ENCODE measurements around the gene ATG2A. TPM values are rescaled to one million over a fixed set of nuclear protein-coding genes. Genes with fewer than 3 reads are reported as not detected.
A peak's percentile ranks its signal among the peaks of the same experiment; 100 is the strongest.

Gene ATG2A
- total and polyA plus RNA-seq, 9 of the 15 experiments (the other 6 are each of a cell fraction or from before 2014, with no cell fraction given) = 0.25 to 45.9 (median 5.2) TPM

DNA sequence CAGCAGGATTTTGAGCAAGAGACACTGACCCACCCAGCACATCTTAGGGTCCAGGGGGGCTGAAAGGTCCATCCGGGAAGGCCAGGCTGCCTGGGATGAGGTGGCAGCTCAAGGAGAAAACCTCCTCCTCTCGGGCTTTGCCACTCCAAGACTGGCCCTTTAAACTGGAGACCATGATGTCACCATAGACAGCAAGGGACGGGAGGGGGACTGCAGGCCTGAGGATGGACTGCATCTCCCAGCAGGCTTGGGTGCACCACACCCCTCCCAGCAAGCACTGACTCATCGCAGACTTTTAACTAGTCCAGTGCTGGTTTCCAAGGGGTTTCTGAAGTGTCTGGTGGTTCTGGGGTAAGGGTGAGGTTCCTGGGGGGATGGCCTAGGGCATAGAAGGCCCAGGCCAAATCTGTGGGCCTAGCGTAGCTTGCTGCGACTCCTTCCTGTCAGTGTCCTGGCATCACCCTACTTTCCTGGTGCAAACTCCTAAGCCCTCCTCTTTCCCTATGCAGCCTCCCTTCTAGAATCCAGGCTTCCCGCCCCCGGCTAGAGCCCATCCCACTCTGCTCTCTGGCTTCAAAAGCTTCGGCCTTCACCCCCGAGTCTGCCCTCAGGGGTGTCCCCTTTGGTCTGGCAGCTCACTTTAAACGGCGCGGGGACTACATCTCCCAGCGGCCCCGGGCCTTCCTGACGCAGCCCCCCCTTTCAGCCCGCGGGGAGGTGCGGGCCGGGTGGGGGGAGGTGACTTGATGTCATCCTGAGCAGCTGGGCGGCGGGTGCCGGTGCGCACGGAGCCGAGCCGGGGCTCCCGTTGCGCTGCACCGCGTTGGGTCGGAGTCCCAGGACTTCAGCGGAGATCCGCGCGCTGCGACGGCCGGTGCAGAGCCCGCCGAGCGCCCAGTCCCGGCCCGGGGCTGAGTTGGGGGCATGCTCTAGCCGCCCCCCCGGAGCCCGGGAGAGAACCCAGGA, 7.2 kb upstream of the ATG2A start, which contains the start of gene PPP2R5B (continued):
- TF ChIP-seq GABPA (tag; conservative IDR thresholded peaks at IDR 0.05; ENCODE audit: low read depth) (peak; percentile 84), RBM25 (IDR thresholded peaks at IDR 0.05; ENCODE audit: low read depth, low read length, severe bottlenecking) (no peak), ETV5 (CRISPR knock-in tag; IDR thresholded peaks at IDR 0.05; ENCODE audit: low read depth) (peak; percentile 39; the same call in 1 of the 2 replicates), NCOA1 (IDR thresholded peaks at IDR 0.05; ENCODE audit: low read depth) (no peak), CEBPB (tag; IDR thresholded peaks at IDR 0.05) (no peak), RFX1 (IDR thresholded peaks at IDR 0.05) (no peak), NFATC3 (IDR thresholded peaks at IDR 0.05) (no peak), CBFB (CRISPR knock-in tag; IDR thresholded peaks at IDR 0.05) (no peak), MYBL2 (IDR thresholded peaks at IDR 0.05; ENCODE audit: low read depth) (no peak), MYBL2 (CRISPR knock-in tag; IDR thresholded peaks at IDR 0.05; ENCODE audit: borderline replicate concordance) (no peak), TCF3 (CRISPR knock-in tag; IDR thresholded peaks at IDR 0.05) (no peak; the same call in none of the 2 replicates), TARDBP (IDR thresholded peaks at IDR 0.05) (no peak), MTA3 (IDR thresholded peaks at IDR 0.05; ENCODE audit: borderline replicate concordance) (peak; percentile 50), FIP1L1 (IDR thresholded peaks at IDR 0.05; ENCODE audit: low read depth, low read length, poor library complexity, severe bottlenecking) (peak; percentile 76), TAF15 (IDR thresholded peaks at IDR 0.05; ENCODE audit: low read depth, low read length) (no peak), ZNF316 (IDR thresholded peaks at IDR 0.05) (peak; percentile 43; the same call in 1 of the 2 replicates), SMARCE1 (IDR thresholded peaks at IDR 0.05) (peak; percentile 43), NFIC (IDR thresholded peaks at IDR 0.05) (no peak), BCL6 (CRISPR knock-in tag; IDR thresholded peaks at IDR 0.05) (no peak)
- TF ChIP-seq, protein P1, sequence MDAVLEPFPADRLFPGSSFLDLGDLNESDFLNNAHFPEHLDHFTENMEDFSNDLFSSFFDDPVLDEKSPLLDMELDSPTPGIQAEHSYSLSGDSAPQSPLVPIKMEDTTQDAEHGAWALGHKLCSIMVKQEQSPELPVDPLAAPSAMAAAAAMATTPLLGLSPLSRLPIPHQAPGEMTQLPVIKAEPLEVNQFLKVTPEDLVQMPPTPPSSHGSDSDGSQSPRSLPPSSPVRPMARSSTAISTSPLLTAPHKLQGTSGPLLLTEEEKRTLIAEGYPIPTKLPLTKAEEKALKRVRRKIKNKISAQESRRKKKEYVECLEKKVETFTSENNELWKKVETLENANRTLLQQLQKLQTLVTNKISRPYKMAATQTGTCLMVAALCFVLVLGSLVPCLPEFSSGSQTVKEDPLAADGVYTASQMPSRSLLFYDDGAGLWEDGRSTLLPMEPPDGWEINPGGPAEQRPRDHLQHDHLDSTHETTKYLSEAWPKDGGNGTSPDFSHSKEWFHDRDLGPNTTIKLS (IDR thresholded peaks at IDR 0.05; ENCODE audit: borderline replicate concordance, low read depth) = peak; percentile 89; the same call in 1 of the 2 replicates
- TF ChIP-seq, protein P2, sequence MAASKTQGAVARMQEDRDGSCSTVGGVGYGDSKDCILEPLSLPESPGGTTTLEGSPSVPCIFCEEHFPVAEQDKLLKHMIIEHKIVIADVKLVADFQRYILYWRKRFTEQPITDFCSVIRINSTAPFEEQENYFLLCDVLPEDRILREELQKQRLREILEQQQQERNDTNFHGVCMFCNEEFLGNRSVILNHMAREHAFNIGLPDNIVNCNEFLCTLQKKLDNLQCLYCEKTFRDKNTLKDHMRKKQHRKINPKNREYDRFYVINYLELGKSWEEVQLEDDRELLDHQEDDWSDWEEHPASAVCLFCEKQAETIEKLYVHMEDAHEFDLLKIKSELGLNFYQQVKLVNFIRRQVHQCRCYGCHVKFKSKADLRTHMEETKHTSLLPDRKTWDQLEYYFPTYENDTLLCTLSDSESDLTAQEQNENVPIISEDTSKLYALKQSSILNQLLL (CRISPR knock-in tag; IDR thresholded peaks at IDR 0.05; ENCODE audit: borderline replicate concordance) = no peak
- TF ChIP-seq, protein P3, sequence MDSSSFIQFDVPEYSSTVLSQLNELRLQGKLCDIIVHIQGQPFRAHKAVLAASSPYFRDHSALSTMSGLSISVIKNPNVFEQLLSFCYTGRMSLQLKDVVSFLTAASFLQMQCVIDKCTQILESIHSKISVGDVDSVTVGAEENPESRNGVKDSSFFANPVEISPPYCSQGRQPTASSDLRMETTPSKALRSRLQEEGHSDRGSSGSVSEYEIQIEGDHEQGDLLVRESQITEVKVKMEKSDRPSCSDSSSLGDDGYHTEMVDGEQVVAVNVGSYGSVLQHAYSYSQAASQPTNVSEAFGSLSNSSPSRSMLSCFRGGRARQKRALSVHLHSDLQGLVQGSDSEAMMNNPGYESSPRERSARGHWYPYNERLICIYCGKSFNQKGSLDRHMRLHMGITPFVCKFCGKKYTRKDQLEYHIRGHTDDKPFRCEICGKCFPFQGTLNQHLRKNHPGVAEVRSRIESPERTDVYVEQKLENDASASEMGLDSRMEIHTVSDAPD (CRISPR knock-in tag; IDR thresholded peaks at IDR 0.05) = no peak
- TF ChIP-seq, protein P4, sequence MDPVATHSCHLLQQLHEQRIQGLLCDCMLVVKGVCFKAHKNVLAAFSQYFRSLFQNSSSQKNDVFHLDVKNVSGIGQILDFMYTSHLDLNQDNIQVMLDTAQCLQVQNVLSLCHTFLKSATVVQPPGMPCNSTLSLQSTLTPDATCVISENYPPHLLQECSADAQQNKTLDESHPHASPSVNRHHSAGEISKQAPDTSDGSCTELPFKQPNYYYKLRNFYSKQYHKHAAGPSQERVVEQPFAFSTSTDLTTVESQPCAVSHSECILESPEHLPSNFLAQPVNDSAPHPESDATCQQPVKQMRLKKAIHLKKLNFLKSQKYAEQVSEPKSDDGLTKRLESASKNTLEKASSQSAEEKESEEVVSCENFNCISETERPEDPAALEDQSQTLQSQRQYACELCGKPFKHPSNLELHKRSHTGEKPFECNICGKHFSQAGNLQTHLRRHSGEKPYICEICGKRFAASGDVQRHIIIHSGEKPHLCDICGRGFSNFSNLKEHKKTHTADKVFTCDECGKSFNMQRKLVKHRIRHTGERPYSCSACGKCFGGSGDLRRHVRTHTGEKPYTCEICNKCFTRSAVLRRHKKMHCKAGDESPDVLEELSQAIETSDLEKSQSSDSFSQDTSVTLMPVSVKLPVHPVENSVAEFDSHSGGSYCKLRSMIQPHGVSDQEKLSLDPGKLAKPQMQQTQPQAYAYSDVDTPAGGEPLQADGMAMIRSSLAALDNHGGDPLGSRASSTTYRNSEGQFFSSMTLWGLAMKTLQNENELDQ (CRISPR knock-in tag; IDR thresholded peaks at IDR 0.05; ENCODE audit: borderline replicate concordance) = no peak

Data from K562 (cell line).